Adrenal gland (tissue), 12 donors: ENCODE data around the gene KRTAP2-2. TPM values are rescaled to one million over a fixed set of nuclear protein-coding genes. Genes with fewer than 3 reads are reported as not detected.

Experiments
- DNase-seq, 7 donors: peaks; one replicate each; pipeline ENCODE4 v3.0.0-alpha.2; 2019 to 2020
- H3K27ac ChIP-seq, 5 donors: fragments of 200-600 bp; sonication (generic) in 4 of 5; 1 replicate in 3 of 5; 2 replicates in 2 of 5; pipeline versions ENCODE4 v1.5.1 to v1.8.0; 2016 to 2020; ENCODE audit warnings: mild to moderate bottlenecking in 1 of 5
- H3K27me3 ChIP-seq: fragments of 200-600 bp; 2 replicates; pipeline ENCODE4 v1.8.0; 2021
- H3K36me3 ChIP-seq, 2 donors: fragments of 200-600 bp; replicated peaks in 1 of 2; 1 replicate in 1 of 2; 2 replicates in 1 of 2; pipeline versions ENCODE4 v1.5.1 to v1.8.0; 2018 to 2022
- H3K4me1 ChIP-seq, 2 donors: fragments of 200-600 bp; replicated peaks in 1 of 2; 1 replicate in 1 of 2; 2 replicates in 1 of 2; pipeline versions ENCODE4 v1.5.1 to v1.8.0; 2018 to 2021
- H3K4me3 ChIP-seq, 4 donors: fragments of 200-600 bp; sonication (generic) in 3 of 4; one replicate each; pipeline ENCODE4 v1.5.1; 2016 to 2018
- H3K9me3 ChIP-seq, 3 donors: fragments of 200-600 bp; sonication (generic) in 1 of 3; replicated peaks in 1 of 3; 1 replicate in 2 of 3; 2 replicates in 1 of 3; pipeline versions ENCODE4 v1.5.1 to v1.8.0; 2016 to 2021
- CTCF ChIP-seq, 6 experiments: fragments of 450-650 bp in 4 of 6; fragments of 200-600 bp in 2 of 6; sonication (generic) in 1 of 6; IDR thresholded peaks; 1 replicate in 5 of 6; 2 replicates in 1 of 6; pipeline versions ENCODE4 v1.5.1 to v1.8.0; 2016 to 2021; ENCODE audit warnings: antibody characterized with exemption in 6 of 6, mild to moderate bottlenecking in 2 of 6, moderate library complexity in 1 of 6
- POLR2A ChIP-seq, 2 donors: fragments of 450-650 bp; IDR thresholded peaks; one replicate each; pipeline ENCODE4 v1.6.1; 2017; ENCODE audit warnings: antibody characterized with exemption in 2 of 2, mild to moderate bottlenecking in 2 of 2, moderate library complexity in 1 of 2
- WGBS, 4 donors: extraction: QIAGEN DNeasy Blood & Tissue Kit in 2 of 4; methylation state at CpG; one replicate each; pipeline versions ENCODE4 v1.1.5 to v1.1.7; 2013 to 2017; 5-methylcytosine and 5-hydroxymethylcytosine counted together
- intact Hi-C, 2 donors: fragments of 100-400 bp; cut with DNase I; formaldehyde crosslinking; loops; one replicate each; pipeline versions ENCODE4 v1.14.1 to v1.15.0; 2022 to 2023
- polyA plus RNA-seq, 3 donors: library from polyadenylated mRNA; stranded (reverse); fragments of 200-250 nt in 2 of 3; fragments of 350-450 nt in 1 of 3; fragmentation: Illumina TruSeq in 1 of 3; extraction: RNeasy Lipid Tissue Mini Kit (QIAGEN cat#74804) in 1 of 3; gene quantifications; one replicate each; pipeline ENCODE4 v1.2.3, GENCODE V29; 2013 to 2014
- total RNA-seq, 9 donors: library from RNA; depleted of rRNA in 4 of 9; stranded (reverse); fragments of >200 nt in 4 of 9; fragments of 120-200 nt in 1 of 9; fragmentation: NEBNext Ultra II Directional in 1 of 9; extraction: Animal tissue kit (Norgen Biotek cat#: 25700) in 1 of 9; gene quantifications; one replicate each; pipeline versions ENCODE4 v1.1.0 to v1.2.4, GENCODE V29; 2013 to 2023
- donor health status: healthy with polysubstance abuse.
- donor health status: Bipolar disorder and iron deficiency.
- donor health status: DM: yes; HTN: yes; CAD: no.
- donor health status: DM: no; HTN: no; CAD: no.
- donor health status: DM: no; HTN: no; CAD: no.
- donor health status: DM: yes; HTN: yes; CAD: no.

KRTAP2-2 gene
- total and polyA plus RNA-seq, 12 donors: not detected

GRCh38 chr17:41082626-41083025, 27.6 kb upstream of the KRTAP2-2 start:
- H3K4me3 ChIP-seq: no peak overlapping the region
- TF ChIP-seq POLR2A (IDR thresholded peaks at IDR 0.05) (no peak), CTCF (IDR thresholded peaks at IDR 0.05) (no peak)
- 44 to 63% (median 52%) methylated on average over 3 to 4 of the region's 4 CpGs for WGBS, 4 donors
- no peaks in the 10 kb centered on the region for H3K36me3 ChIP-seq
- no peaks in the 10 kb centered on the region for H3K4me1 ChIP-seq
- intact Hi-C loops: no loop called here
- no peak for DNase-seq
- no peaks in the 10 kb centered on the region for H3K9me3 ChIP-seq
- H3K27me3 ChIP-seq: no peaks in the 10 kb centered on the region
- no peak overlapping the region for H3K27ac ChIP-seq

GRCh38 chr17:41076788-41077187, 21.8 kb upstream of the KRTAP2-2 start:
- intact Hi-C loops: no loop called here
- Histone ChIP-seq H3K27ac (no peak overlapping the region), H3K27me3 (no peaks in the 10 kb centered on the region), H3K4me1 (no peaks in the 10 kb centered on the region), H3K9me3 (no peaks in the 10 kb centered on the region), H3K4me3 (no peak overlapping the region), H3K36me3 (no peaks in the 10 kb centered on the region)
- no peak for TF ChIP-seq CTCF (IDR thresholded peaks at IDR 0.05)
- no peak for TF ChIP-seq POLR2A (IDR thresholded peaks at IDR 0.05)
- DNase-seq: no peak

- Histone ChIP-seq H3K27me3 (no peaks in the 10 kb centered on the region), H3K9me3 (no peaks in the 10 kb centered on the region), H3K27ac (no peak overlapping the region), H3K4me3 (no peak overlapping the region), H3K36me3 (no peaks in the 10 kb centered on the region), H3K4me1 (no peaks in the 10 kb centered on the region)
- TF ChIP-seq POLR2A (IDR thresholded peaks at IDR 0.05) (no peak), CTCF (IDR thresholded peaks at IDR 0.05) (no peak)
- no peak for DNase-seq
- WGBS, 4 donors: 89 to 94% (median 90%) methylated on average over 2 of the region's 2 CpGs
- intact Hi-C loops: no loop called here
Observed at GRCh38 chr17:41073676-41074075, 18.6 kb upstream of the KRTAP2-2 start.

- H3K36me3 ChIP-seq: no peaks in the 10 kb centered on the region
- WGBS, 4 donors: 77 to 84% (median 80%) methylated on average over 5 of the region's 5 CpGs
- no peaks in the 10 kb centered on the region for H3K4me1 ChIP-seq
- no peak overlapping the region for H3K4me3 ChIP-seq
- no peak overlapping the region for H3K27ac ChIP-seq
- no peaks in the 10 kb centered on the region for H3K27me3 ChIP-seq
- DNase-seq: no peak
- intact Hi-C loops: no loop called here
- H3K9me3 ChIP-seq: no peaks in the 10 kb centered on the region
- TF ChIP-seq CTCF (IDR thresholded peaks at IDR 0.05) (no peak), POLR2A (IDR thresholded peaks at IDR 0.05) (no peak)
Observed at GRCh38 chr17:41071606-41072360, 16.8 kb upstream of the KRTAP2-2 start.
